Astrocyte of the spinal cord (primary cell): ENCODE data around the gene CSAG2.
"Not testable (repeated sequence)": the region's sequence is repeated elsewhere in the genome, so short reads cannot be mapped to it uniquely, and the experiment has no call there.

ENCODE experiments used
- DNase-seq: peaks from one replicate; pipeline ENCODE4 v3.0.0; 2011; ENCODE audit warnings: low read depth, low spot score
- H3K4me3 ChIP-seq: 2 replicates; pipeline ENCODE4 v1.5.1; 2011; ENCODE audit warnings: low read depth, mild to moderate bottlenecking, low read length, moderate library complexity
- CTCF ChIP-seq: IDR thresholded peaks from 2 replicates; pipeline ENCODE4 v1.5.1; 2012; ENCODE audit warnings: low read depth, mild to moderate bottlenecking, low read length, inconsistent platforms
- in situ Hi-C: cut with HindIII; loops from 2 replicates; pipeline ENCODE4 v1.10.0; 2017; ENCODE audit warnings: low sequenced_read_pairs

Gene CSAG2

DNA sequence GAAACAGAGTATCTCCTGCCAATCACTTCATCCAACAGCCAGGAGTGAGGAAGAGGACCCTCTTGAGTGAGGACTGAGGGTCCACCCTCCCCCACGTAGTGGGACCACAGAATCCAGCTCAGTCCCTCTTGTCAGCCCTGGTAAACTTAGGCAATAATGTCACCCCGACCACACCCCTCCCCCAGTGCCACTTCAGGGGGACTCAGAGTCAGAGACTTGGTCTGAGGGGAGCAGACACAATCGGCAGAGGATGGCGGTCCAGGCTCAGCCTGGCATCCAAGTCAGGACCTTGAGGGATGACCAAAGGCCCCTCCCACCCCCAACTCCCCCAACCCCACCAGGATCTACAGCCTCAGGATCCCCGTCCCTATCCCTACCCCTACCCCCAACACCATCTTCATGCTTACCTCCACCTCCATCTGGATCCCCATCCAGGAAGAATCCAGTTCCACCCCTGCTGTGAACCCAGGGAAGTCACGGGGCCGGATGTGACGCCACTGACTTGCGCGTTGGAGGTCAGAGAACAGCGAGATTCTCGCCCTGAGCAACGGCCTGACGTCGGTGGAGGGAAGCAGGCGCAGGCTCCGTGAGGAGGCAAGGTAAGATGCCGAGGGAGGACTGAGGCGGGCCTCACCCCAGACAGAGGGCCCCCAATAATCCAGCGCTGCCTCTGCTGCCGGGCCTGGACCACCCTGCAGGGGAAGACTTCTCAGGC, 24.3 kb upstream of the CSAG2 start, which contains the start of the genes CSAG1 and MAGEA12:
Gene CSAG1 (minus strand): TSS at position 461 of the 715 bp plus-strand sequence. CDS start 1,261 bp downstream, outside the sequence.
Gene MAGEA12 (plus strand): TSS at position 497 of the 715 bp plus-strand sequence. CDS start 2,405 bp downstream, outside the sequence.
- no peak for DNase-seq
- H3K4me3 ChIP-seq, result no peak within 1 kb of the TSS
- in situ Hi-C loops, result no loop called here
- no peak for TF ChIP-seq CTCF

- in situ Hi-C loops, result no loop called here
- no peak for TF ChIP-seq CTCF
- no peak for DNase-seq
- no peak overlapping the region for H3K4me3 ChIP-seq
These were observed 16.3 kb upstream of the CSAG2 start for GRCh38 chrX:152725409-152725808.

- DNase-seq, in situ Hi-C loops, H3K4me3 ChIP-seq: not testable (repeated sequence)
These were observed 5.0 kb upstream of the CSAG2 start, which contains the start of gene MAGEA2B for GRCh38 chrX:152713815-152714787. TSS of gene MAGEA2B (plus strand) at chrX:152714628. CDS start at chrX:152717107, 2,479 bp downstream.

GRCh38 chrX:152713195-152713594, 4.1 kb upstream of the CSAG2 start:
- DNase-seq, in situ Hi-C loops, H3K4me3 ChIP-seq: not testable (repeated sequence)

- H3K4me3 ChIP-seq, in situ Hi-C loops, DNase-seq: not testable (repeated sequence)
These were observed 2.6 kb downstream of the CSAG2 start for GRCh38 chrX:152706500-152706899.

DNA sequence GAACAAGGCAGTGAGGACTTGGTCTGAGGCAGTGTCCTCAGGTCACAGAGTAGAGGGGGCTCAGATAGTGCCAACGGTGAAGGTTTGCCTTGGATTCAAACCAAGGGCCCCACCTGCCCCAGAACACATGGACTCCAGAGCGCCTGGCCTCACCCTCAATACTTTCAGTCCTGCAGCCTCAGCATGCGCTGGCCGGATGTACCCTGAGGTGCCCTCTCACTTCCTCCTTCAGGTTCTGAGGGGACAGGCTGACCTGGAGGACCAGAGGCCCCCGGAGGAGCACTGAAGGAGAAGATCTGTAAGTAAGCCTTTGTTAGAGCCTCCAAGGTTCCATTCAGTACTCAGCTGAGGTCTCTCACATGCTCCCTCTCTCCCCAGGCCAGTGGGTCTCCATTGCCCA, 8.7 kb downstream of the CSAG2 start:
- in situ Hi-C loops, H3K4me3 ChIP-seq, DNase-seq: not testable (repeated sequence)

GRCh38 chrX:152697952-152698931, 10.8 kb downstream of the CSAG2 start, which contains the start of gene MAGEA3:
TSS of gene MAGEA3 (plus strand) at chrX:152698794. CDS start at chrX:152700833, 2,039 bp downstream.
- in situ Hi-C loops, H3K4me3 ChIP-seq, DNase-seq: not testable (repeated sequence)

GRCh38 chrX:152681012-152681411, 28.1 kb downstream of the CSAG2 start:
- DNase-seq, in situ Hi-C loops, H3K4me3 ChIP-seq: not testable (repeated sequence)

GRCh38 chrX:152674652-152675051, 34.4 kb downstream of the CSAG2 start:
- H3K4me3 ChIP-seq, in situ Hi-C loops, DNase-seq: not testable (repeated sequence)
